ENCODE data around the gene FCHSD2.
"Not testable (repeated sequence)": the region's sequence is repeated elsewhere in the genome, so short reads cannot be mapped to it uniquely, and the experiment has no call there.

FCHSD2 gene

GRCh38 chr11:72935700-72936099, 206.4 kb downstream of the FCHSD2 start:
- H3K27me3 Mint-ChIP-seq: no peaks in the 10 kb centered on the region
- H3K4me1 Mint-ChIP-seq (ENCODE audit: low read depth): no peaks in the 10 kb centered on the region
- no peaks in the 10 kb centered on the region for H3K9me3 Mint-ChIP-seq
- H3K36me3 Mint-ChIP-seq (ENCODE audit: low read depth): peaks cover 2% of the 10 kb centered on the region
- no peak overlapping the region for H3K27ac Mint-ChIP-seq
- DNase-seq: no peak
- H3K4me3 Mint-ChIP-seq: no peak overlapping the region

- Mint-ChIP-seq H3K27ac (no peak overlapping the region), H3K9me3 (no peaks in the 10 kb centered on the region), H3K4me3 (no peak overlapping the region), H3K4me1 (ENCODE audit: low read depth) (peaks cover 2% of the 10 kb centered on the region), H3K27me3 (no peaks in the 10 kb centered on the region), H3K36me3 (ENCODE audit: low read depth) (no peaks in the 10 kb centered on the region)
- DNase-seq: no peak
Observed at GRCh38 chr11:72932132-72932570, 210.0 kb downstream of the FCHSD2 start.

GRCh38 chr11:72930008-72930407, 212.1 kb downstream of the FCHSD2 start:
- no peak for DNase-seq
- Mint-ChIP-seq H3K27me3 (no peaks in the 10 kb centered on the region), H3K27ac (no peak overlapping the region), H3K36me3 (ENCODE audit: low read depth) (no peaks in the 10 kb centered on the region), H3K4me1 (ENCODE audit: low read depth) (peaks cover 3% of the 10 kb centered on the region), H3K4me3 (no peak overlapping the region), H3K9me3 (no peaks in the 10 kb centered on the region)

- H3K27ac Mint-ChIP-seq: no peak overlapping the region
- H3K36me3 Mint-ChIP-seq (ENCODE audit: low read depth): no peaks in the 10 kb centered on the region
- H3K4me1 Mint-ChIP-seq (ENCODE audit: low read depth): peaks cover 5% of the 10 kb centered on the region
- H3K27me3 Mint-ChIP-seq: no peaks in the 10 kb centered on the region
- H3K9me3 Mint-ChIP-seq: no peaks in the 10 kb centered on the region
- no peak overlapping the region for H3K4me3 Mint-ChIP-seq
- no peak for DNase-seq
Observed at GRCh38 chr11:72929256-72929655, 212.9 kb downstream of the FCHSD2 start.

- no peaks in the 10 kb centered on the region for H3K27me3 Mint-ChIP-seq
Observed at GRCh38 chr11:72927380-72927779, 214.7 kb downstream of the FCHSD2 start.

GRCh38 chr11:72926076-72926475, 216.0 kb downstream of the FCHSD2 start:
- no peak for DNase-seq
- Mint-ChIP-seq H3K27me3 (no peaks in the 10 kb centered on the region), H3K9me3 (no peaks in the 10 kb centered on the region), H3K4me1 (ENCODE audit: low read depth) (peaks cover 5% of the 10 kb centered on the region), H3K27ac (no peak overlapping the region), H3K4me3 (no peak overlapping the region), H3K36me3 (ENCODE audit: low read depth) (peaks cover 8% of the 10 kb centered on the region)

More at GRCh38 chr11:72927380-72927779, 214.7 kb downstream of the FCHSD2 start:
- Mint-ChIP-seq H3K36me3 (ENCODE audit: low read depth) (no peaks in the 10 kb centered on the region), H3K4me1 (ENCODE audit: low read depth) (peaks cover 5% of the 10 kb centered on the region), H3K27ac (no peak overlapping the region), H3K9me3 (no peaks in the 10 kb centered on the region), H3K4me3 (no peak overlapping the region)
- DNase-seq: no peak

GRCh38 chr11:72925656-72926055, 216.5 kb downstream of the FCHSD2 start:
- Mint-ChIP-seq H3K27ac (no peak overlapping the region), H3K27me3 (no peaks in the 10 kb centered on the region), H3K9me3 (no peaks in the 10 kb centered on the region), H3K36me3 (ENCODE audit: low read depth) (peaks cover 12% of the 10 kb centered on the region), H3K4me1 (ENCODE audit: low read depth) (peaks cover 5% of the 10 kb centered on the region), H3K4me3 (no peak overlapping the region)
- DNase-seq: no peak

GRCh38 chr11:72924568-72925190, 217.4 kb downstream of the FCHSD2 start:
- no peaks in the 10 kb centered on the region for H3K9me3 Mint-ChIP-seq
- H3K27ac Mint-ChIP-seq: no peak overlapping the region
- H3K4me1 Mint-ChIP-seq (ENCODE audit: low read depth): peaks cover 3% of the 10 kb centered on the region
- no peak overlapping the region for H3K4me3 Mint-ChIP-seq
- peaks cover 16% of the 10 kb centered on the region for H3K36me3 Mint-ChIP-seq (ENCODE audit: low read depth)
- H3K27me3 Mint-ChIP-seq: no peaks in the 10 kb centered on the region
- no peak for DNase-seq

- H3K4me3 Mint-ChIP-seq: no peak overlapping the region
- no peak for DNase-seq
- H3K27ac Mint-ChIP-seq: no peak overlapping the region
- peaks cover 3% of the 10 kb centered on the region for H3K4me1 Mint-ChIP-seq (ENCODE audit: low read depth)
- peaks cover 31% of the 10 kb centered on the region for H3K36me3 Mint-ChIP-seq (ENCODE audit: low read depth)
- no peaks in the 10 kb centered on the region for H3K27me3 Mint-ChIP-seq
- H3K9me3 Mint-ChIP-seq: no peaks in the 10 kb centered on the region
Observed at GRCh38 chr11:72921028-72921716, 220.9 kb downstream of the FCHSD2 start.

- Mint-ChIP-seq H3K4me3 (no peak overlapping the region), H3K27ac (no peak overlapping the region), H3K36me3 (ENCODE audit: low read depth) (peaks cover 37% of the 10 kb centered on the region), H3K27me3 (no peaks in the 10 kb centered on the region), H3K9me3 (no peaks in the 10 kb centered on the region), H3K4me1 (ENCODE audit: low read depth) (peaks cover 2% of the 10 kb centered on the region)
- no peak for DNase-seq
Observed at GRCh38 chr11:72920001-72920400, 222.1 kb downstream of the FCHSD2 start.

GRCh38 chr11:72918851-72919250, 223.3 kb downstream of the FCHSD2 start:
- H3K4me3 Mint-ChIP-seq: no peak overlapping the region
- DNase-seq: no peak
- H3K36me3 Mint-ChIP-seq (ENCODE audit: low read depth): peaks cover 47% of the 10 kb centered on the region
- no peaks in the 10 kb centered on the region for H3K9me3 Mint-ChIP-seq
- H3K4me1 Mint-ChIP-seq (ENCODE audit: low read depth): no peaks in the 10 kb centered on the region
- H3K27me3 Mint-ChIP-seq: no peaks in the 10 kb centered on the region
- no peak overlapping the region for H3K27ac Mint-ChIP-seq

- Mint-ChIP-seq H3K9me3 (peaks cover 22% of the 10 kb centered on the region), H3K27ac (no peak overlapping the region), H3K27me3 (no peaks in the 10 kb centered on the region), H3K36me3 (ENCODE audit: low read depth) (peaks cover 61% of the 10 kb centered on the region), H3K4me1 (ENCODE audit: low read depth) (no peaks in the 10 kb centered on the region), H3K4me3 (no peak overlapping the region)
- DNase-seq: no peak
Observed at GRCh38 chr11:72912253-72912652, 229.9 kb downstream of the FCHSD2 start.

GRCh38 chr11:72909558-72910388, 232.3 kb downstream of the FCHSD2 start:
- not testable (repeated sequence) for H3K27ac Mint-ChIP-seq; H3K27me3 Mint-ChIP-seq; H3K4me3 Mint-ChIP-seq; H3K4me1 Mint-ChIP-seq (ENCODE audit: low read depth); DNase-seq
- Mint-ChIP-seq H3K36me3 (ENCODE audit: low read depth) (peaks cover 51% of the 10 kb centered on the region), H3K9me3 (peaks cover 22% of the 10 kb centered on the region)

GRCh38 chr11:72908032-72908676, 234.0 kb downstream of the FCHSD2 start:
- Mint-ChIP-seq H3K4me3 (no peak overlapping the region), H3K4me1 (ENCODE audit: low read depth) (no peaks in the 10 kb centered on the region)

More at GRCh38 chr11:72908032-72908676, 234.0 kb downstream of the FCHSD2 start:
- Mint-ChIP-seq H3K36me3 (ENCODE audit: low read depth) (peaks cover 37% of the 10 kb centered on the region), H3K27ac (no peak overlapping the region), H3K9me3 (peaks cover 18% of the 10 kb centered on the region), H3K27me3 (no peaks in the 10 kb centered on the region)
- DNase-seq: no peak
